Ovary (tissue), 3 donors: Measurements from ENCODE around the gene CNTNAP4.

Source experiments
- EP300 ChIP-seq: sonication (generic); formaldehyde crosslinking; IDR thresholded peaks from one replicate; pipeline ENCODE4 v1.6.1; 2017; ENCODE audit warnings: antibody characterized with exemption
- POLR2A ChIP-seq: fragments of 450-650 bp; IDR thresholded peaks from one replicate; pipeline ENCODE4 v1.6.1; 2017; ENCODE audit warnings: antibody characterized with exemption, mild to moderate bottlenecking, moderate library complexity
- TF ChIP-seq, protein P1 (sequence below), 3 donors: fragments of 450-650 bp in 2 of 3; fragments of 200-600 bp in 1 of 3; IDR thresholded peaks; one replicate each; pipeline versions ENCODE4 v1.5.1 to v1.8.0; 2016 to 2022; ENCODE audit warnings: antibody characterized with exemption in 3 of 3, mild to moderate bottlenecking in 1 of 3
- donor health status: DM: no; HTN: no; CAD: no.

GRCh38 chr16:76371441-76371840, 94.2 kb downstream of the CNTNAP4 start:
- TF ChIP-seq POLR2A (no peak), EP300 (no peak)
- TF ChIP-seq, protein P1, sequence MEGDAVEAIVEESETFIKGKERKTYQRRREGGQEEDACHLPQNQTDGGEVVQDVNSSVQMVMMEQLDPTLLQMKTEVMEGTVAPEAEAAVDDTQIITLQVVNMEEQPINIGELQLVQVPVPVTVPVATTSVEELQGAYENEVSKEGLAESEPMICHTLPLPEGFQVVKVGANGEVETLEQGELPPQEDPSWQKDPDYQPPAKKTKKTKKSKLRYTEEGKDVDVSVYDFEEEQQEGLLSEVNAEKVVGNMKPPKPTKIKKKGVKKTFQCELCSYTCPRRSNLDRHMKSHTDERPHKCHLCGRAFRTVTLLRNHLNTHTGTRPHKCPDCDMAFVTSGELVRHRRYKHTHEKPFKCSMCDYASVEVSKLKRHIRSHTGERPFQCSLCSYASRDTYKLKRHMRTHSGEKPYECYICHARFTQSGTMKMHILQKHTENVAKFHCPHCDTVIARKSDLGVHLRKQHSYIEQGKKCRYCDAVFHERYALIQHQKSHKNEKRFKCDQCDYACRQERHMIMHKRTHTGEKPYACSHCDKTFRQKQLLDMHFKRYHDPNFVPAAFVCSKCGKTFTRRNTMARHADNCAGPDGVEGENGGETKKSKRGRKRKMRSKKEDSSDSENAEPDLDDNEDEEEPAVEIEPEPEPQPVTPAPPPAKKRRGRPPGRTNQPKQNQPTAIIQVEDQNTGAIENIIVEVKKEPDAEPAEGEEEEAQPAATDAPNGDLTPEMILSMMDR (IDR thresholded peaks at IDR 0.05), result no peak
